OCI-LY7 (cell line): Measurements from ENCODE around the gene KMT2A. TPM values are rescaled to one million over a fixed set of nuclear protein-coding genes. Genes with fewer than 3 reads are reported as not detected.

Experiments used
- BruUV-seq: library from RNA; stranded (reverse); fragments of 400-500 nt; replicated peaks from 2 replicates; lab custom pipeline; 2021; lab: Mats Ljungman, UMichigan
- CTCF ChIA-PET: fragments of 300-600 bp; sonication (Branson Sonifier 250); formaldehyde crosslinking; loops from one replicate; lab custom pipeline; 2022; ENCODE audit warnings: antibody characterized with exemption; ENCODE audit not compliant: unreplicated experiment; lab: Charles Lee
- POLR2A ChIA-PET: fragments of 300-600 bp; sonication (Branson Sonifier 250); formaldehyde crosslinking; loops from one replicate; lab custom pipeline; 2022; ENCODE audit warnings: antibody characterized with exemption; lab: Charles Lee
- DNase-seq: peaks from one replicate; pipeline ENCODE4 v3.0.0-alpha.2; 2015; ENCODE audit warnings: low spot score
- H2AFZ ChIP-seq: fragments of 200-600 bp; sonication (generic), shearing (Covaris generic); 2 replicates; pipeline ENCODE4 v1.6.1; 2014; ENCODE audit warnings: mild to moderate bottlenecking, antibody characterized with exemption, low read length, moderate library complexity
- H3K27ac ChIP-seq: fragments of 200-600 bp; sonication (generic); 2 replicates; pipeline ENCODE4 v1.5.1; 2014; ENCODE audit warnings: mixed run types, low read depth, mild to moderate bottlenecking, moderate library complexity, low read length, inconsistent platforms; ENCODE audit not compliant: poor library complexity, severe bottlenecking
- H3K36me3 ChIP-seq: fragments of 200-600 bp; sonication (generic); 2 replicates; pipeline ENCODE4 v1.6.1; 2014; ENCODE audit warnings: mild to moderate bottlenecking, antibody characterized with exemption, low read length, moderate library complexity, mixed read lengths; ENCODE audit not compliant: insufficient read depth
- H3K4me1 ChIP-seq: fragments of 200-600 bp; sonication (generic); 2 replicates; pipeline ENCODE4 v1.5.1; 2014; ENCODE audit warnings: mild to moderate bottlenecking, low read length; ENCODE audit not compliant: insufficient read depth, poor library complexity, severe bottlenecking
- H3K4me2 ChIP-seq: fragments of 200-600 bp; sonication (generic); 2 replicates; pipeline ENCODE4 v1.6.1; 2014; ENCODE audit warnings: mild to moderate bottlenecking, low read length
- H3K4me3 ChIP-seq: fragments of 200-600 bp; sonication (generic); 2 replicates; pipeline ENCODE4 v1.5.1; 2014; ENCODE audit warnings: mild to moderate bottlenecking, low read depth, low read length; ENCODE audit not compliant: poor library complexity, severe bottlenecking
- H3K79me2 ChIP-seq: fragments of 200-600 bp; sonication (generic); 2 replicates; pipeline ENCODE4 v1.6.1; 2016; ENCODE audit warnings: low read depth, mild to moderate bottlenecking, low read length, moderate library complexity, mixed read lengths; ENCODE audit not compliant: insufficient read depth
- H3K9me2 ChIP-seq: fragments of 200-600 bp; sonication (generic); 2 replicates; pipeline ENCODE4 v1.6.1; 2016; ENCODE audit warnings: mild to moderate bottlenecking, low read length, mixed read lengths; ENCODE audit not compliant: insufficient read depth
- H3K9me3 ChIP-seq: fragments of 200-600 bp; sonication (generic); 2 replicates; pipeline ENCODE4 v1.6.1; 2014; ENCODE audit warnings: mild to moderate bottlenecking, mixed run types, low read length, mixed read lengths
- H4K20me1 ChIP-seq: fragments of 200-600 bp; sonication (generic); 2 replicates; pipeline ENCODE4 v1.6.1; 2014; ENCODE audit warnings: mild to moderate bottlenecking, antibody characterized with exemption, low read length, moderate library complexity, mixed read lengths; ENCODE audit not compliant: insufficient read depth
- EZH2phosphoT487 ChIP-seq: fragments of 200-600 bp; sonication (generic); IDR thresholded peaks from 2 replicates; pipeline ENCODE4 v1.6.1; 2018; ENCODE audit warnings: low read depth, borderline replicate concordance, mild to moderate bottlenecking, mixed run types, antibody characterized with exemption, low read length, moderate library complexity, mixed read lengths
- intact Hi-C: fragments of 100-400 bp; cut with micrococcal nuclease; formaldehyde crosslinking; loops from one replicate; pipeline ENCODE4 v1.10.0; 2022; ENCODE audit not compliant: unreplicated experiment
- total RNA-seq, 2 experiments: library from RNA; depleted of rRNA in 1 of 2; stranded (reverse); fragments of >200 nt in 1 of 2; shearing (Covaris generic) in 1 of 2; gene quantifications; 2 replicates each; pipeline ENCODE4 v1.2.3, GENCODE V29; 2014 to 2022
- TF ChIP-seq, protein P1 (sequence below): fragments of 200-600 bp; sonication (generic); conservative IDR thresholded peaks from 2 replicates; pipeline ENCODE4 v1.5.1; 2014; ENCODE audit warnings: mild to moderate bottlenecking, antibody characterized with exemption, low read length, moderate library complexity, mixed read lengths

The KMT2A gene
- total RNA-seq, 2 experiments from 2014 or later, result 55.8 to 90.0 TPM

DNA sequence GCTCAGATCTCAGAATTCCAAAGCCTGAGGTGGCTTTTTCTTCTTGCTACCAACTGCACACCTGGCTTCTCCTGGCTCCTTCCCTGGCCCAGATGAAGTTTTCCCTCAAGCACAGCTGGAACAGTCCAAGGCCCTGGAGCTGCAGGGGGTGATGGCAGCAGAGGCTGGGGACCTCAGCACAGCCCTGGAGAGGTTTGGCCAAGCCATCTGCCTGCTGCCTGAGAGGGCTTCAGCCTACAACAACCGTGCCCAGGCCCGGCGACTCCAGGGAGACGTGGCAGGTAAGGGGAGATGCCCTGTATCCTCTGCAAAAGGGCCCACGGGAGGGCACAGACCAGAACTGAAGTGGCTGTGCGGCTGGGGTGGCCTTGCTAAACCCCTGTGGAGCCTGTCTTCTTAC, 92.2 kb downstream of the KMT2A start:
- ChIA-PET CTCF (no interaction called here), POLR2A (no interaction called here)
- no peak overlapping the region for H3K4me3 ChIP-seq
- no peak overlapping the region for H3K4me2 ChIP-seq
- H3K79me2 ChIP-seq, result no peaks in the 10 kb centered on the region
- no peak overlapping the region for H3K27ac ChIP-seq
- intact Hi-C loops, result no loop called here
- DNase-seq, result no peak
- H3K4me1 ChIP-seq, result peaks cover 14% of the 10 kb centered on the region
- no peaks in the 10 kb centered on the region for H4K20me1 ChIP-seq
- no peaks in the 10 kb centered on the region for H3K9me2 ChIP-seq
- no peak for TF ChIP-seq EZH2phosphoT487
- TF ChIP-seq, protein P1, sequence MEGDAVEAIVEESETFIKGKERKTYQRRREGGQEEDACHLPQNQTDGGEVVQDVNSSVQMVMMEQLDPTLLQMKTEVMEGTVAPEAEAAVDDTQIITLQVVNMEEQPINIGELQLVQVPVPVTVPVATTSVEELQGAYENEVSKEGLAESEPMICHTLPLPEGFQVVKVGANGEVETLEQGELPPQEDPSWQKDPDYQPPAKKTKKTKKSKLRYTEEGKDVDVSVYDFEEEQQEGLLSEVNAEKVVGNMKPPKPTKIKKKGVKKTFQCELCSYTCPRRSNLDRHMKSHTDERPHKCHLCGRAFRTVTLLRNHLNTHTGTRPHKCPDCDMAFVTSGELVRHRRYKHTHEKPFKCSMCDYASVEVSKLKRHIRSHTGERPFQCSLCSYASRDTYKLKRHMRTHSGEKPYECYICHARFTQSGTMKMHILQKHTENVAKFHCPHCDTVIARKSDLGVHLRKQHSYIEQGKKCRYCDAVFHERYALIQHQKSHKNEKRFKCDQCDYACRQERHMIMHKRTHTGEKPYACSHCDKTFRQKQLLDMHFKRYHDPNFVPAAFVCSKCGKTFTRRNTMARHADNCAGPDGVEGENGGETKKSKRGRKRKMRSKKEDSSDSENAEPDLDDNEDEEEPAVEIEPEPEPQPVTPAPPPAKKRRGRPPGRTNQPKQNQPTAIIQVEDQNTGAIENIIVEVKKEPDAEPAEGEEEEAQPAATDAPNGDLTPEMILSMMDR, result no peak
- H3K9me3 ChIP-seq, result no peaks in the 10 kb centered on the region
- no TSS peak for BruUV-seq
- H3K36me3 ChIP-seq, result peaks cover 30% of the 10 kb centered on the region
- no peak overlapping the region for H2AFZ ChIP-seq

DNA sequence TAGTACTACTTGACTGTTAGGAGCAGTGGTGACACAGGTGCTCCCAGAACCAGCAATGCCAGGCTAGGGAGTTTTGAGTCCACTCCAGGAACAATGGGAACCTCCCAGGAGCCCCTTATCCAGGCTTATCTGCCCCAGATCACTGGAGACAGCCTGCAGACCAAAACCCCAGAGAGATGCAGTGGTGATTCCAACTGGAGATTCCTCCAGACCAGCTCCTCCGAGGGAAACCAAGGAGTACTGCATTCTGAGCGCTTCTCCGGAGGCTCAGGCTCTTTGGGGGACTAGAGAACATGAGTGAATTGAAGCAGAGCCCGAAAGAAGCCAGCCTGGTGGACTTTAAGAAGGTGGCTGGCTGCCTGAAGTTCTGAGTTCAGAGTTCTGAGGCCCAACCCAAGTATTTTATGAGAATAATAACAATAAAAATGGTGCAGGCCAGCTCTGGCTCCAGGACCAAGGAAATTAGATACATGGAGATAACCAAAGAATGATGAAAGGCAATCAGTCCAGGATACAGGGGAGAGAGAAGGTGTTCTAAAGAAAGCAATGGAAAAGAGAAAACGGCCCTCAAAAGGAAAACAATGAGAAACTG, 93.4 kb downstream of the KMT2A start:
- Histone ChIP-seq H3K27ac (no peak overlapping the region), H3K36me3 (peaks cover 18% of the 10 kb centered on the region; the same call in 1 of the 2 replicates), H4K20me1 (no peaks in the 10 kb centered on the region), H3K9me2 (no peaks in the 10 kb centered on the region), H3K79me2 (no peaks in the 10 kb centered on the region), H3K9me3 (no peaks in the 10 kb centered on the region), H3K4me2 (peak overlapping the region; percentile 93), H2AFZ (peak overlapping the region; percentile 86; the same call in 1 of the 2 replicates), H3K4me1 (peaks cover 14% of the 10 kb centered on the region), H3K4me3 (peak overlapping the region; percentile 90)
- TSS peak; percentile 67 for BruUV-seq
- ChIA-PET POLR2A (interaction anchor here (0.7 kb wide), 1 partner anchor 19 kb away, joined by 3 read pairs; no protein-coding TSS in a partner anchor), CTCF (no interaction called here)
- no peak for TF ChIP-seq EZH2phosphoT487
- intact Hi-C loops, result no loop called here
- DNase-seq, result no peak

DNA sequence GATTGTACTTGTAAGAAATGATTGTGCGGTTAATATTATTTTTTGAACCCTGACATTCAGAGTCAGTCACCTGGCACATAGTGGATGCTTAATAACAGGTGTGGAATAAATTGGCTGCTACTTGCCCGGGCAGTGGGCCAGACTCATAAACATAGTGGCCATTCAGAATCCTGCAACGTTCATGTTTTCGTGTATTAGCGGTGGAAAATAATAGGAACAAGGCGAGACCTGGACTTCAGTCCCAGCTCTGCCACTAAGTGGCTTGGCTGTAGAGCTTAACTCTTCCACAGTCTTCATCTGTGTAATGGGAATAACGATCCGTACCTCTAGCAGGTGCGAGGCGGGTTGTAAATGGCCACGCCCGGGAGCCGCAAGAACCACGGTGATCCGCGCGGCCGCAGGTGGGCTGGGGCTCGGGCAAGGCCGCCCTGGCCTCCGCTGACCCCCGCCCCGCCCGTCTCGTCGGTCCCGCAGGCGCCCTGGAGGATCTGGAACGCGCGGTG, 93.9 kb downstream of the KMT2A start:
- TF ChIP-seq, protein P1, result no peak
- TF ChIP-seq EZH2phosphoT487, result no peak
- BruUV-seq, result no TSS peak

More for the DNA sequence above, 93.9 kb downstream of the KMT2A start:
- H3K4me3 ChIP-seq, result peak overlapping the region; percentile 90
- H3K79me2 ChIP-seq, result no peaks in the 10 kb centered on the region
- peak overlapping the region; percentile 93 for H3K4me2 ChIP-seq
- ChIA-PET POLR2A (interaction anchor here (0.5 to 0.7 kb wide), 2 partner anchors 13 to 19 kb away, joined by 3 read pairs; no protein-coding TSS in a partner anchor), CTCF (no interaction called here)
- peaks cover 14% of the 10 kb centered on the region for H3K4me1 ChIP-seq
- H2AFZ ChIP-seq, result peak overlapping the region; percentile 86
- no peaks in the 10 kb centered on the region for H3K9me3 ChIP-seq
- no peak overlapping the region for H3K27ac ChIP-seq
- no peaks in the 10 kb centered on the region for H3K9me2 ChIP-seq
- H3K36me3 ChIP-seq, result peaks cover 13% of the 10 kb centered on the region; the same call in 1 of the 2 replicates
- DNase-seq, result no peak
- intact Hi-C loops, result no loop called here
- no peaks in the 10 kb centered on the region for H4K20me1 ChIP-seq
